GM19468 (cell line): ENCODE results near the gene SLC8B1.

Source experiments
- ATAC-seq: cut with Tn5 transposase; IDR thresholded peaks from one replicate; pipeline ENCODE4 v1.9.1; 2021; ENCODE audit warnings: mild to moderate bottlenecking, moderate library complexity, moderate number of reproducible peaks; ENCODE audit not compliant: unreplicated experiment; ENCODE audit errors: extremely low read depth

SLC8B1 gene

GRCh38 chr12:113252494-113252893, 82.4 kb downstream of the SLC8B1 start:
- no peak for ATAC-seq

DNA sequence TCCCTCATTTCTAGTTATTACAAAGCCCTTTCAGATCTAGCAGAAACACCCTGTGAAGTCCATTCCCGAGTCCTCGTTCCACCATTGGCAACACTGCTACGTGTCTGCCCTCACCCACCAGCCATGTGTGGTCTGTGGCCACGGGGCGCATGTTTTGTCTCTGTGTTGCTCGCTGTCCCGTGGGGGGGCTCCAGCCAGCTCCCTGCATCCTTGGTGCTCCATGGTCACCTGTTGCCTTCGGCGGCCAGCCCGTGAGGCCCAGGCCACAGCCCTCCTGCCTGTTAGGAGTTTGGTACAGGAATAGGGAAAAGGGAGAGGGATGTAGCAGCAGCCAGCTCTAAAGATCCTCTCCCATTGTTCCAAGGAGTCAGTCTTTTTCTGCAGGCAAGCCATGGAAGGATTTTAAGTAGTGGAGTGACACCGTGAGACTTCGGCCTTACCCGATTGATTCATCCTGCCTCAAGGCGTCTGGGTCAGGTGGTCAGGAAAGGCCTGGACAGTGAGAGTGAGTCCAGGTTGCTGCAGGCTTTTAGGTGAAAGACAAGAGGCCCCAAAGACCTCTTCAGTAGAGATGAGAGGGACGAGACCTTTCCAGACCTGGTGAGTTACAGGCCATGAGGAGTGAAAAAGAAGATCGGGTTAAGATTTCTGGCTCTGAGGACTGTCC, 83.4 kb downstream of the SLC8B1 start:
- no peak for ATAC-seq

GRCh38 chr12:113250045-113250444, 84.9 kb downstream of the SLC8B1 start:
- no peak for ATAC-seq

- ATAC-seq, result no peak
These were observed 85.4 kb downstream of the SLC8B1 start for GRCh38 chr12:113249546-113249945.

DNA sequence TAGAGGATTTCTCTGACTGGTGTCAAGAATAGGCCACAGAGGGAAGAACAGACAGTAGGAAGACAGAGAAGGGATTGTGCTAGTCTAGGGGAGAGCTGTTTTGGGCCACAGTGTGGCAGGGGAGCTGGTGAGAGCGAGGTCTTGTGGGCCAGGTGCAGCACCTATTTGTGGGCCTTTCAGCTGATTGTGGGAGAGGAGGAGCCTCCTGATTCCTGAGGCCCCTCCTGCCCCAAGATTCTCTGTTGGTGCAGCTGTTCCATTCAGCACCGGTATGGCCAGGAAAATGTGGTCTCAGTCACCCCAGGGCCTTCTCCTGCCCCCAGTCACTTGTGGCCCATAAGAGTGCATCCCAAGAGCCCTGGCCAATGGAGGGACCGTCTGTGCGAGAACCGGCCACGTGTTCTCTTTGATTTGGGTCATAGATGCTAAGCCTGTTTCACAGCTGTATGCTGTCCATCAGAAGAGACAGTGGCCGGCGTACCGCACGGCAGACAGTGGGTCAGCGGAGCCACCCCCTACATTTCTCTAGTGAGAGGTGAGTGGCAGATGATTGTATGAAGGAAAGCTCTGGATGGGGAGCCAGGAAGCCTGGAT, 86.0 kb downstream of the SLC8B1 start:
- ATAC-seq, result no peak
